WERI-Rb-1 (cell line): ENCODE results near the gene RECK.

Experiments used
- DNase-seq: peaks from one replicate; pipeline ENCODE4 v3.0.0-alpha.2; 2020
- H3K27ac ChIP-seq: fragments of 250-450 bp; sonication (Bioruptor Pico); 2 replicates; pipeline ENCODE4 v1.5.1; 2020; ENCODE audit warnings: mild to moderate bottlenecking, moderate library complexity
- H3K27me3 ChIP-seq: fragments of 250-450 bp; sonication (Bioruptor Pico); 2 replicates; pipeline ENCODE4 v1.5.1; 2021; ENCODE audit warnings: mild to moderate bottlenecking, low read depth, moderate library complexity; ENCODE audit not compliant: insufficient read depth, severe bottlenecking
- H3K36me3 ChIP-seq: fragments of 250-450 bp; sonication (Bioruptor Pico); 2 replicates; pipeline ENCODE4 v1.5.1; 2020; ENCODE audit warnings: mild to moderate bottlenecking, moderate library complexity
- H3K4me3 ChIP-seq: 2 replicates; pipeline ENCODE4 v1.5.1; 2011; ENCODE audit warnings: low read depth, mild to moderate bottlenecking, control low read depth, low read length
- H3K9me3 ChIP-seq: fragments of 250-450 bp; sonication (Bioruptor Pico); 2 replicates; pipeline ENCODE4 v1.5.1; 2021; ENCODE audit warnings: mild to moderate bottlenecking, moderate library complexity; ENCODE audit not compliant: severe bottlenecking
- TF ChIP-seq, protein P1 (sequence below): IDR thresholded peaks from 2 replicates; pipeline ENCODE4 v1.5.1; 2011; ENCODE audit warnings: low read depth, mild to moderate bottlenecking, control low read depth, inconsistent platforms, low read length

The RECK gene

DNA sequence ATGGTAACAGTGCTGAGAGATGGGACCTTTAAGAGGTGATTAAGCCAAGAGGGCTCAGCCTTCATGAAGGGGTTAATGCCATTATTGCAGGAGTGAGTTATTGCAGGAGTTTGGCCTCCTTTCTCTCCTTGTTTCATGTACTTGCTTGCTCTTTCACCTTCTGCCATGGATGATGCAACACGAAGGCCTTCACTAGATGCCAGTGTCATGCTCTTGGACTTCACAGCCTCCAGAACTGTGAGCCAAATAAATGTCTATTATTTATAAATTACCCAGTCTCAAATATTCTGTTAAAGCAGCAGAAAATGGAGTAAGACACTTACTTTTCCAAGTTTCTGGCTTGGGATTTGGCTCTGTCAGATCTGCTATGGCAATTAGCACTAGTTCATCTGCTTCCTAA, 38.4 kb upstream of the RECK start:
- no peaks in the 10 kb centered on the region for H3K9me3 ChIP-seq
- H3K36me3 ChIP-seq, result no peaks in the 10 kb centered on the region
- no peak for DNase-seq
- TF ChIP-seq, protein P1, sequence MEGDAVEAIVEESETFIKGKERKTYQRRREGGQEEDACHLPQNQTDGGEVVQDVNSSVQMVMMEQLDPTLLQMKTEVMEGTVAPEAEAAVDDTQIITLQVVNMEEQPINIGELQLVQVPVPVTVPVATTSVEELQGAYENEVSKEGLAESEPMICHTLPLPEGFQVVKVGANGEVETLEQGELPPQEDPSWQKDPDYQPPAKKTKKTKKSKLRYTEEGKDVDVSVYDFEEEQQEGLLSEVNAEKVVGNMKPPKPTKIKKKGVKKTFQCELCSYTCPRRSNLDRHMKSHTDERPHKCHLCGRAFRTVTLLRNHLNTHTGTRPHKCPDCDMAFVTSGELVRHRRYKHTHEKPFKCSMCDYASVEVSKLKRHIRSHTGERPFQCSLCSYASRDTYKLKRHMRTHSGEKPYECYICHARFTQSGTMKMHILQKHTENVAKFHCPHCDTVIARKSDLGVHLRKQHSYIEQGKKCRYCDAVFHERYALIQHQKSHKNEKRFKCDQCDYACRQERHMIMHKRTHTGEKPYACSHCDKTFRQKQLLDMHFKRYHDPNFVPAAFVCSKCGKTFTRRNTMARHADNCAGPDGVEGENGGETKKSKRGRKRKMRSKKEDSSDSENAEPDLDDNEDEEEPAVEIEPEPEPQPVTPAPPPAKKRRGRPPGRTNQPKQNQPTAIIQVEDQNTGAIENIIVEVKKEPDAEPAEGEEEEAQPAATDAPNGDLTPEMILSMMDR, result no peak
- H3K27me3 ChIP-seq, result no peaks in the 10 kb centered on the region
- H3K27ac ChIP-seq, result no peak overlapping the region
- H3K4me3 ChIP-seq, result no peak overlapping the region

DNA sequence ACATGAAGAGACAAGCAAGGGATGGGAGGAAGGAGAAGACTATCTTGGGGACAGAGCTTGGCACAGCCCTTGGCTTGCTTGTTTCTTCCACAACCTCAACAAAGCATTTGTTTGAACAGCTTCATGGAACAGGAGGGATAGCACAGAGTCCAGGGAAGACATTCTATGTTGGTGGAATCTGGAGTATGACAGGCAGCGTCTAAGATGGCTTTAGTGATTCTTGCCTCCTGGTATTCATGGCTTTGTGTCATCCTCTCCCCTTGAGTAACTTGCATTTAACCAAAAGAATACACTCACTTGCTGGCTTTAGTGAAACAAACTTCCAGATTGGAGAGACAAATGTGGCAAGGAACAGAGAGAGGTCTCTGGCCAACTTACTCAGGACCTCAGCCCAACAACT, 30.8 kb upstream of the RECK start:
- no peak overlapping the region for H3K4me3 ChIP-seq
- H3K36me3 ChIP-seq, result no peaks in the 10 kb centered on the region
- H3K27me3 ChIP-seq, result no peaks in the 10 kb centered on the region
- TF ChIP-seq, protein P1, result no peak
- no peak for DNase-seq
- no peak overlapping the region for H3K27ac ChIP-seq
- H3K9me3 ChIP-seq, result peaks cover 3% of the 10 kb centered on the region

- Histone ChIP-seq H3K9me3 (peaks cover 3% of the 10 kb centered on the region), H3K27ac (no peak overlapping the region), H3K4me3 (no peak overlapping the region), H3K27me3 (no peaks in the 10 kb centered on the region), H3K36me3 (no peaks in the 10 kb centered on the region)
- TF ChIP-seq, protein P1, result no peak
- no peak for DNase-seq
Observed at GRCh38 chr9:36006549-36007315, 30.0 kb upstream of the RECK start.

GRCh38 chr9:36007316-36007708, 29.4 kb upstream of the RECK start:
- Histone ChIP-seq H3K9me3 (peaks cover 3% of the 10 kb centered on the region), H3K36me3 (no peaks in the 10 kb centered on the region), H3K27ac (no peak overlapping the region), H3K4me3 (no peak overlapping the region), H3K27me3 (no peaks in the 10 kb centered on the region)
- TF ChIP-seq, protein P1, result no peak
- no peak for DNase-seq

GRCh38 chr9:36007852-36008251, 28.9 kb upstream of the RECK start:
- H3K4me3 ChIP-seq, result no peak overlapping the region
- H3K27ac ChIP-seq, result no peak overlapping the region
- peaks cover 3% of the 10 kb centered on the region for H3K9me3 ChIP-seq
- TF ChIP-seq, protein P1, result no peak
- no peak for DNase-seq
- H3K36me3 ChIP-seq, result no peaks in the 10 kb centered on the region
- H3K27me3 ChIP-seq, result no peaks in the 10 kb centered on the region
